ENCODE measurements around the gene CAPNS1.

The CAPNS1 gene

DNA sequence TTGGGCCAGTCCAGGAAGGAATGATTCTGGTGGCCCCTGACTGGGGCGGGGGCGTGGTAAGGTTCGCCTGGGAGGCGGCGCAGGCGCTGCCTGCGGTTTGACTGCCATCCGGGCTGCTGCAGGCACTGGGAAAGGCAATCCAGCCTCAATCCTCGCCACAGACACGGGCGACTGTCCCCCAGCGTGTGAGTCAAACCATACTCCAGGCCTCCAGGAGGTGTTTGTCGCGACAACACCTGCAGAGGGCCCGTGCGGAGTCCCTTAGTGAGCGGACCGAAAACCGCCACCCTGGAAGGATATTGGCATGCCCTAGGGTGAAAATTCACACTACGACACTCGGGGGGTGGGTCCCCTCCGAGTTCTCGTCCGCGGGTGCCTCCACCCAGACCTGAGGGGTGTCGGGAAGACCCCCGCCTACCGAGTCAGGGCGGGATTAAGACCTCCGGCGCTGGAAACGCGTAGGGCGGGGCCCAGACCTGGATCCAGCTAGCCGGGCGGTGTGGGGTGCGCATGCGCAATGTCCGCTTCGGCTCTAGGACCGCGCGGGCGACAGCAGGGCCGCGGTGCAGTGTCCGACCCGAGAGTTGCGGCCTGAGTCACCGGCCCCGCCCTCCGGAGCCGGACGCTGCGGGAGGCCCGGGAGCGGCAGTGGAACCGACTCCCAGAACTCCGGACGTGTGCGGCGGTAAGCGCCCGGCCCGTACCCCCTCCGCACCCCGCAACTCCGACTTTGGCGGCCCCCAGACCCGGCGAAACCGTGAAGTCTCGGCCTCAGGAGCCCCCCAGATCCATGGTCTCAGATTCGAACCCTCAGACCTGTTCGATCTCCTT is at the start of gene CAPNS1:
Gene CAPNS1, plus strand, starts transcription at position 594 of the 831 bp plus-strand sequence. CDS start 946 bp downstream, outside the sequence.
- peak; percentile 89 for DNase-seq

GRCh38 chr19:36090910-36091695 is 48.8 kb upstream of the CAPNS1 start:
- DNase-seq = no peak

DNA sequence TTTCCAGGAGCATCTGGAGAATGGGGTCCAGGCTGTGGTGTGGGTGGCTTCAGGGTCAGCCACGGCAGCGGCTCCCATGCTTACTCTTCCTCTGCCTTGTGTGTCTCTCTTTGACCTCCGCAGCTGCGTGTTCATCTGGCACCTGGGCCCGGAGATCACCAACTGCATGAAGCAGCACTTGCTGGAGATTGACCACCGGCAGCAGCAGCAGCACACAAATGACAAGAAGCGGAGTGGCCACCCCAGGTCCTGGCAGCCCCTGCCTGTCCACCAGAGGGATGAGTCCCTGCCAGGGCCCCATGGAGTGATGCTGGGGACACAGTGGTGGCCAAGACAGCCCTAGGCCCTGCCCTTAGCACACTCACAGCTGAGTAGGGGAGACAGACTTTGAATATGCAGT is 47.3 kb upstream of the CAPNS1 start:
- no peak for DNase-seq

- no peak for DNase-seq
Measured at GRCh38 chr19:36093146-36093662, 46.7 kb upstream of the CAPNS1 start.

DNA sequence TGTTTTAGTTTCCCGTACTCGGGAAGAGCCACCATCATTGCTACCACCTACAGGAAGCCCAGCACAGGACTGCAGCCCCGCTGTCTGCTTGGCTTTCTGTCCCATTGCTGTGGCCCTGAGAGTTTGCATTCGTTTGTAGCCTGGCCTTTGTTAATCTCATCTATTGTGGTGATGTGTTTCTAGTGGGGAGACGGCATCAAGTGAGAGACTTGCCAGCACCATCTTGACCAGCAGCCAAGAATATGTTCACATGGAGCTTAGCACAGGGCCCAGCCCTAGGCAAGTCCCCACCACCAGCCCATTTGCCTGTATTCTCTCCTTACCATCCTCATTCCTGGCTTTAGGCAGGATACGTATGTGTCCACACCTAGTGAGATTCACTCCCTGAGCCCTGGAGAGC is 46.2 kb upstream of the CAPNS1 start:
- DNase-seq = no peak

- DNase-seq = no peak
Measured at GRCh38 chr19:36097036-36097435, 42.8 kb upstream of the CAPNS1 start.

DNA sequence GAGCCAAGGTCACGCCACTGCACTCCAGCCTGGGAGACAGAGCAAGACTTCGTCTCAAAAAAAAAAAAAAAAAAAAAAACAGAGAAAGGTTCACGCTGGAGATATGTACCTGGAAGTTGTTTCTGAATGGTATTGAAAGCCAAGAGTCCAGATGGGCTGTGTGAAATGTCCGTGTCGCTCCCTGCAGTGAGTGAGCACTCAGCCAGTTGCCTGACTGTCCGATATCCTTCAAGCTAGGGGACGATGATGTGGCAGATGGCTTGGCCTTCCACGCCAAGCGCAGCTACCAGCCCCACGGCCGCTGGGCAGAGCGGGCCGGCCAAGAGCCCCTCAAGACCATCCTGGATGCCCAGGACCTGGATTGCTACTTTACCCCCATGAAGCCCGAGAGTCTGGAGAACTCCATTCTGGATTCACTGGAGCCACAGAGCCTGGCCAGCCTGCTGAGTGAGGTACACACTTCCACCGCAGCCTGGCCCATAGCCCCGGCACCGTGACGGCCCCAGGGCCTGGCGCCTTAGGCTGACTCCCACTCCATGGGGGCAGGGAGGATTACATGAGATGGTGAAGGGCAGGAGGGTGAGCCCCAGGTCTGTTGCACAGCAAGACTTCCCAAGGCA is 40.6 kb upstream of the CAPNS1 start:
- no peak for DNase-seq

DNA sequence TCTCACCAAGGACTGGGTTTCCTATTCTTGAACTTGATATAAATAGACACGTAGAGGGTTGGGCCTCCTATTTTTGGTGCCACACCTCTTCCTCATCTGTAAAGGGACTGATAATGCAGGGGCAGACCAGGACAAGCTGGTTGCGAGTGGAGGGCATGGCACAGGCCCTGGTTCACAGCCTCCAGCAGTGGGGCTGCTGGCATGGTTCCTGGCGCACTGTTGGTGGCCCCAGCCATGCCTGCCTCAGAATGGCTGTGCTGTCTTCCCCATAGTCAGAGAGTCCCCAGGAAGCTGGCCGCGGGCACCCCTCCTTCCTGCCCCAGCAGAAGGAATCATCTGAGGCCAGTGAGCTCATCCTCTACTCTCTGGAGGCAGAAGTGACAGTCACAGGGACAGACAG is 39.4 kb upstream of the CAPNS1 start:
- DNase-seq = no peak

DNA sequence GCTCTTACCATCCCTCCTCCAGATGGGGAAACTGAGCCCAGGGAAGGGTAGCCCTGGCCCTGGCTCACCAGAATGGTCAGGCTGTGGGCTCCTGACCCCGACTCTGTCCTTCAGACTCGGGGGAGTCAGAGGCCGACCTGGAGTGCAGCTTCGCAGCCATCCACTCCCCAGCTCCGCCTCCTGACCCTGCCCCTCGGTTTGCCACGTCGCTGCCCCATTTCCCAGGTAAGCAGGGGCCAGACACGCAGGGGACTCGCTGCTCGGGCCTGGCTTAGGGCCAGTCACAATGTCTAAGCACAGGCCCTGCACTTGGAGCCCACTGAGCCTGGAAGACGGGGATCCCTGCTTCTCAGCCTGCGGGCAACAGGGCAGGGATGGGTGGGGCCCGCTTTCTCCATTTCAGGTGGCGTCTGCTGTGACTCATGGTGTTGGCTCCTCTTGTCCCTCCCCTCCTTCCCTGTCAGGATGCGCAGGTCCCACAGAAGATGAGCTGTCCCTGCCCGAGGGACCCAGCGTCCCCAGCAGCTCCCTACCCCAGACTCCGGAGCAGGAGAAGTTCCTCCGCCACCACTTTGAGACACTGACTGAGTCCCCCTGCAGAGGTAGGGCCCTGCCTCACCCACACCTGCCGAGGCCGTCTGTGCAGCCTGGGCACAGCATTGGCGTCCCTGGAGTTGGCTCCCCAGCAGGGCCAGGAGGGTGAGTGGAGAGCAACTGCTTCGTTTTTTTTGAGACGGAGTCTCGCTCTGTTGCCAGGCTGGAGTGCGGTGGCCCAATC is 38.1 kb upstream of the CAPNS1 start:
- DNase-seq = no peak

DNA sequence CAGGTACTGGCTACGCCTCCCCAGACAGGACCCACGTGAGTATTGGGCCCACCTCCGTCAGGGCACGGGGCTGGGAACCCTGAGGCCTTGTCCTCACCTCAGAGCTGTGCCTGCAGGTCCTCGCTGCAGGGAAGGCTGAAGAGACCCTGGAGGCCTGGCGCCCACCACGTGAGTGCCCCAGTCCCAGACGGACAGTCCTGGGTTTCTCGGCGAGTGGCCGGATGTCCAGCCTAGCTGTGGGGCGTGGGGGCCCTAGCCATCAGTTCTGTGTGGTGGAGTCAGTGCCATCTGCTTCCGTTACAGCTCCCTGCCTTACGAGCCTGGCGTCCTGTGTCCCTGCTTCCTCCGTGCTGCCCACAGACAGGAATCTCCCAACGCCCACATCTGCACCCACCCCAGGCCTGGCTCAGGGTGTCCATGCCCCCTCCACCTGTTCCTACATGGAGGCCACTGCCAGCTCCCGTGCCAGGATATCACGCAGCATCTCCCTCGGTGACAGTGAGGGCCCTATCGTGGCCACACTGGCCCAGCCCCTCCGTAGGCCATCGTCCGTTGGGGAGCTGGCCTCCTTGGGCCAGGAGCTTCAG is 36.7 kb upstream of the CAPNS1 start:
- DNase-seq = no peak

GRCh38 chr19:36103842-36104552 is 35.9 kb upstream of the CAPNS1 start:
- peak; percentile 1 for DNase-seq

DNA sequence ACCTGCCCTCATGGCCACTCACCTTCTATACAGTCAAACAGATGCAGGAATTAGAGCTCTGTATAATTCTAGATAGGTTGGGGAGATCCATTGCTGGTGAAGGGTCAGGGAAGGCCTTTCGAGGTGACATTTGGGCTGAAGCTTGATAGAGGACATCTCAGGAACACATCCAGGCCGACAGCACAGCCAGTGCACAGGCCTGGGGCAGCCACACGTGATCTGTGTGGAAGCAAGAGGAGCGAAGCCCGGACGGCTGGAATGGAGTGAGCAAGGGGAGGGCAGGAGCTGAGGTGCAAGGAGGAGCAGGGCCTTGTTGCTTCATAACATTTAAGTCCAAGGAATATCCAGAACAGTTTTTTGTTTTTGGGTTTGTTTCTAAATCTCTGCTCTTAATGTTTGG is 33.4 kb upstream of the CAPNS1 start:
- no peak for DNase-seq

GRCh38 chr19:36106991-36107390 is 32.9 kb upstream of the CAPNS1 start:
- DNase-seq = no peak

DNA sequence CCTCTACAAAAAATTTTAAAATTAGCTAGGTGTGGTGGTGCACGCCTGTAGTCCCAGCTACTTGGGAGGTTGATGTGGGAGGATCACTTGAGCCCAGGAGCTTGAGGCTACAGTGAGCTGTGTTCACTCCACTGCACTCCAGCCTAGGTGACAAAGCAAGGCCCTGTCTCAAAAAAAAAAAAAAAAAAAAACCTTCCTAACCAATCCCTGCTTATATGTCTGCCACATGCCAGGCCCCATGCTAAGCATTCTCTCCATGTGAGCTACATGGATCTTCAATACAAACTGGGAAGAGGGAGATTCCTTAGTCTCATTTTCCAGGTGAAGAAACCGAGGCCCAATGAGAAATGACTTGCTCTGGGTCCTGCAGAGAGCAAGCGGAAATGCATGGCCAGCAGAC is 31.2 kb upstream of the CAPNS1 start:
- no peak for DNase-seq

DNA sequence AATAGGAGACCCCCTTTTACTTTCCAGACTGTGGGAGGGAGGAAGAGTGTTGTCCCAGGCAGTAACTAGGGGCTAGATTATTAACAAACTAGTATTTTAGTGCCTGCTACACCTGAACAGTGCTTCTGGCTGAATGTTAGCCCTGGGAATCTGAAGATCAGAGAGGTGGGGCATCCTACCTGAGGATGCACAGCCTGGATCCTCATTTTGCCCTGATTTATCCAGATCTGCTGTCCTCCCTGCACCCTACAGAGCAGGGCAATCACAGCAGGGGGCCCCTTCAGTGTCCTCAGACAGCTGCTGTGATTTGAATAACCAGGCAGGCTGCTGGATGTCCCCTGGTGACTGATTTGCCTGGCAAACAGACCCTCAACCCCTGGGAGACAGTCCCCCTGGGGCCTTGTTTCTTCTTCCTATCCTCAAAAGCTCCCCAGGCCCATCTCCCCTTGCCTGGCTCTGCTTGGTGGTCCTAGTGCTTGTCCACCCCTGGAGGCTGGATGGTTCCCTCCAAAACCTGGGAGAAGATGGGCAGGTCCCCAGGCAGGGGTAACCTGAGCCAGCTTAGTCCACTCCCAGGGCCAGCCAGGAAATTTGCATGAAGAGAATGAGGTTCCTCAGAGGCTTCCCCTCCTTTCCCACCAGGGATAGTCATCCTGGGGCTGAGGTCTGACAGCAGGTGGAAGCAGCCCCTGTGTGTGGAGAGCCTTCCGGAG is 29.2 kb upstream of the CAPNS1 start, which contains the start of gene OVOL3:
Gene OVOL3, plus strand, starts transcription at position 657 of the 713 bp plus-strand sequence. CDS start 60 bp downstream, outside the sequence.
- no peak for DNase-seq

GRCh38 chr19:36111200-36111539 is 28.7 kb upstream of the CAPNS1 start:
- DNase-seq = no peak

- no peak for DNase-seq
Measured at GRCh38 chr19:36112678-36113077, 27.2 kb upstream of the CAPNS1 start.

DNA sequence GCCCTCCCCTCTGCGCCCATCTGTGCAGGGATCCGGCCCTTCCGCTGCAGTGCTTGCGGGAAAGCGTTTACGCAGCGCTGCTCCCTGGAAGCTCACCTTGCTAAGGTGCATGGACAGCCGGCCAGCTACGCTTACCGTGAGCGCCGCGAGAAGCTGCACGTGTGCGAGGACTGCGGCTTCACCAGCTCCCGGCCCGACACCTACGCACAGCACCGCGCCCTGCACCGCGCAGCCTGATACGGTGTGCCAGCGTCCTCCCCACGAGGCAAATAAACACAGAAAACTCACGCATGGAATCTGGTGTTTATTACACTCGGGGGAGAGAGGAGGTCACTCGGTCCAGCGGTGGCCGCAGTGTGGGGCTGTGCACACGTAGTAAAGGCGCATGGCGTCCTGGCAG is 26.4 kb upstream of the CAPNS1 start:
- no peak for DNase-seq

- no peak for DNase-seq
Measured at GRCh38 chr19:36113894-36114720, 25.8 kb upstream of the CAPNS1 start.

All from kidney glomerular epithelial cell (primary cell).